MCF 10A (cell line): Measurements from ENCODE around the gene ZNF354C. TPM values are rescaled to one million over a fixed set of nuclear protein-coding genes. Genes with fewer than 3 reads are reported as not detected.

Experiments
- BruUV-seq: library from RNA; stranded (reverse); fragments of 400-500 nt; replicated peaks from 2 replicates; lab custom pipeline; 2021; lab: Mats Ljungman, UMichigan
- CTCF ChIA-PET: fragments of 300-600 bp; sonication (Branson Sonifier 250); formaldehyde crosslinking; extraction: SDS; loops from one replicate; lab custom pipeline; 2021; ENCODE audit warnings: antibody characterized with exemption, inconsistent platforms; lab: Yijun Ruan, JAX
- POLR2A ChIA-PET: fragments of 300-600, 350-650 bp; sonication (Branson Sonifier 250); formaldehyde crosslinking; extraction: SDS; loops from one replicate; lab custom pipeline; 2020; ENCODE audit warnings: antibody characterized with exemption, inconsistent platforms; lab: Yijun Ruan, JAX
- DNase-seq: peaks from one replicate; pipeline ENCODE4 v3.0.0-alpha.2; 2018; ENCODE audit not compliant: unreplicated experiment
- H3K27ac Mint-ChIP-seq: one replicate; pipeline ENCODE4 v1.8.0; 2022; ENCODE audit warnings: mild to moderate bottlenecking, low read depth, mixed read lengths; ENCODE audit not compliant: unreplicated experiment
- H3K27me3 Mint-ChIP-seq: one replicate; pipeline ENCODE4 v1.8.0; 2022; ENCODE audit warnings: mixed read lengths; ENCODE audit not compliant: insufficient read depth, unreplicated experiment
- H3K36me3 Mint-ChIP-seq: one replicate; pipeline ENCODE4 v1.8.0; 2022; ENCODE audit warnings: mild to moderate bottlenecking, moderate library complexity, mixed read lengths; ENCODE audit not compliant: insufficient read depth, unreplicated experiment
- H3K4me1 Mint-ChIP-seq: one replicate; pipeline ENCODE4 v1.8.0; 2022; ENCODE audit warnings: mixed read lengths; ENCODE audit not compliant: insufficient read depth, unreplicated experiment
- H3K4me3 Mint-ChIP-seq: one replicate; pipeline ENCODE4 v1.8.0; 2022; ENCODE audit warnings: mild to moderate bottlenecking, moderate library complexity, mixed read lengths; ENCODE audit not compliant: unreplicated experiment
- H3K9me3 Mint-ChIP-seq: one replicate; pipeline ENCODE4 v1.8.0; 2022; ENCODE audit warnings: mixed read lengths; ENCODE audit not compliant: unreplicated experiment
- intact Hi-C: fragments of 100-400 bp; cut with micrococcal nuclease; formaldehyde crosslinking; loops from 2 replicates; pipeline ENCODE4 v1.14.1; 2022
- total RNA-seq: library from RNA; stranded (reverse); gene quantifications from 2 replicates; pipeline ENCODE4 v1.2.3, GENCODE V29; 2022
- TF ChIP-seq, protein P1 (sequence below): fragments of 200-600 bp; IDR thresholded peaks from one replicate; pipeline ENCODE4 v1.8.0; 2022; ENCODE audit warnings: antibody characterized with exemption, mild to moderate bottlenecking; ENCODE audit not compliant: unreplicated experiment

ZNF354C gene
- total RNA-seq, 1 experiment from 2014 or later = 3.9 TPM

DNA sequence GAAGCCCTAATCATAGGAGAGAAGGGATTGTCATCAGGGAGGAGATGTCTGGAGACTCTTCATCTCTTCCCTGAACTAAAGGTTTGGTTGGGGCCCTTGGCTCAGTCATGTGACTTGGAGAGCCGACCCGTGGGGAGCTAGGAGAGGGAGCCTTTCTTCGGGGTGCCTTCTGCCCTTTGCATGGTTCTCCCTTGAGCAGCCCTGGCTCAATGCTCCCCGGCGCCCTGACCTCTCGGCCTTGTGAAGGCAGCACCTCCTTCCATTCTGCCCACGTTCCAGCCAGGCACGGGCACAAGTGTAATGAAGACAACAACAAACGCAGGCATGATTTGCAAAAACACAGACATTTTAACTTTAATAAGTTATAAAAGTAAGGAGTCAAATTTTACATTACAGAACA is 50.4 kb downstream of the ZNF354C start:
- POLR2A ChIA-PET = no interaction called here
- H3K9me3 Mint-ChIP-seq = peaks cover 42% of the 10 kb centered on the region

DNA sequence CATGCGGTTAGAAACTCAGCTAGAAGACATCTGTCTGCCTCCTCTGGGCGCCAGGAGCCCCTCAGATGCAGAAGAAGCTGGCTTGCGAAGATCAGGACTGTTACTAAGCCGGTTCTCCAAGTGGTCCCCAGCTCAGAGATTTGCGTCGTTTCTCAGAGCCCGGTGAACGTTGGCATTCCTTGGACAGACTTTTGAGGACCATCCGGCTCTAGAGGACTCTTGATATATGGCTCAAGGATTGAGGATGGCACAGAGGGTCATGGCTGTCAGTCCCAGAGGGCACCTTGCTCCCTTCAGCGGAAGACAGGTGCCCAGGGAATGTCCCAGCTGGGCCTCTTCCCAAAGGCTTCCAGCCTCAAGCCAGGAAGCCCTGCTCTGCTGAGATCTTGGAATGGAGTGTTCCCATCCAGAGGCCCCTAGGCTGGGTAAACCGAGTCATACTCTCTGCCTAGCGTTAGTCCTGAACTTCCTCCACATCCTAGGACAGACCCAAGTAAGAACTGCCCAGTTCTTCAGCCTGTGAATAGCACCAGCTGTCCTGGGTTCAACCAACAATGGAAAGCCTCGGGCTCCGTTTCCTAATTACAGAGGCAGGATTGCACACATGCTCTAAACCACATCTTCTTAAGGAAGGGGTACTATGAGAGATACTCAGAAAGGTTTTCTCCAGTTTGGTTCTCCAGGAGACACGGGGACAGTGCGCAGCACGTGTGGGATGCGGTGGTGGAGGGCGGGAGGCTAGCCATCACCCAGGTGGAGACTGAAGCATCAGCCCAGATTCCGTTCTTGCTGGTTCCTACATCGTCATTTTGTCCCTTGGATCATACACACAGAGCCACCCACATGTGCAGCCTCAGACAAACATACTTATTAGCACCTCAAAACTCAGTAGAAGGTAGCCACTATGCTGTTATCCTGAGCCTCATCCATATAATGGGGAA is 51.4 kb downstream of the ZNF354C start:
- no TSS peak for BruUV-seq
- no peaks in the 10 kb centered on the region for H3K27me3 Mint-ChIP-seq
- H3K27ac Mint-ChIP-seq = no peak overlapping the region
- intact Hi-C loops = no loop called here
- no peaks in the 10 kb centered on the region for H3K36me3 Mint-ChIP-seq
- POLR2A ChIA-PET = no interaction called here
- H3K4me3 Mint-ChIP-seq = no peak overlapping the region
- H3K9me3 Mint-ChIP-seq = peaks cover 45% of the 10 kb centered on the region
- DNase-seq = no peak
- H3K4me1 Mint-ChIP-seq = no peaks in the 10 kb centered on the region
- TF ChIP-seq, protein P1, sequence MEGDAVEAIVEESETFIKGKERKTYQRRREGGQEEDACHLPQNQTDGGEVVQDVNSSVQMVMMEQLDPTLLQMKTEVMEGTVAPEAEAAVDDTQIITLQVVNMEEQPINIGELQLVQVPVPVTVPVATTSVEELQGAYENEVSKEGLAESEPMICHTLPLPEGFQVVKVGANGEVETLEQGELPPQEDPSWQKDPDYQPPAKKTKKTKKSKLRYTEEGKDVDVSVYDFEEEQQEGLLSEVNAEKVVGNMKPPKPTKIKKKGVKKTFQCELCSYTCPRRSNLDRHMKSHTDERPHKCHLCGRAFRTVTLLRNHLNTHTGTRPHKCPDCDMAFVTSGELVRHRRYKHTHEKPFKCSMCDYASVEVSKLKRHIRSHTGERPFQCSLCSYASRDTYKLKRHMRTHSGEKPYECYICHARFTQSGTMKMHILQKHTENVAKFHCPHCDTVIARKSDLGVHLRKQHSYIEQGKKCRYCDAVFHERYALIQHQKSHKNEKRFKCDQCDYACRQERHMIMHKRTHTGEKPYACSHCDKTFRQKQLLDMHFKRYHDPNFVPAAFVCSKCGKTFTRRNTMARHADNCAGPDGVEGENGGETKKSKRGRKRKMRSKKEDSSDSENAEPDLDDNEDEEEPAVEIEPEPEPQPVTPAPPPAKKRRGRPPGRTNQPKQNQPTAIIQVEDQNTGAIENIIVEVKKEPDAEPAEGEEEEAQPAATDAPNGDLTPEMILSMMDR = no peak
- CTCF ChIA-PET = interaction anchor here (0.5 to 0.6 kb wide), 2 partner anchors 11 to 120 kb away, joined by 3 read pairs; no protein-coding TSS in a partner anchor

More for the DNA sequence above, 50.4 kb downstream of the ZNF354C start:
- TF ChIP-seq, protein P1 = no peak
- no peaks in the 10 kb centered on the region for H3K36me3 Mint-ChIP-seq
- no peak overlapping the region for H3K27ac Mint-ChIP-seq
- no peaks in the 10 kb centered on the region for H3K4me1 Mint-ChIP-seq
- DNase-seq = no peak
- CTCF ChIA-PET = no interaction called here
- no peak overlapping the region for H3K4me3 Mint-ChIP-seq
- no TSS peak for BruUV-seq
- H3K27me3 Mint-ChIP-seq = no peaks in the 10 kb centered on the region
- intact Hi-C loops = no loop called here

DNA sequence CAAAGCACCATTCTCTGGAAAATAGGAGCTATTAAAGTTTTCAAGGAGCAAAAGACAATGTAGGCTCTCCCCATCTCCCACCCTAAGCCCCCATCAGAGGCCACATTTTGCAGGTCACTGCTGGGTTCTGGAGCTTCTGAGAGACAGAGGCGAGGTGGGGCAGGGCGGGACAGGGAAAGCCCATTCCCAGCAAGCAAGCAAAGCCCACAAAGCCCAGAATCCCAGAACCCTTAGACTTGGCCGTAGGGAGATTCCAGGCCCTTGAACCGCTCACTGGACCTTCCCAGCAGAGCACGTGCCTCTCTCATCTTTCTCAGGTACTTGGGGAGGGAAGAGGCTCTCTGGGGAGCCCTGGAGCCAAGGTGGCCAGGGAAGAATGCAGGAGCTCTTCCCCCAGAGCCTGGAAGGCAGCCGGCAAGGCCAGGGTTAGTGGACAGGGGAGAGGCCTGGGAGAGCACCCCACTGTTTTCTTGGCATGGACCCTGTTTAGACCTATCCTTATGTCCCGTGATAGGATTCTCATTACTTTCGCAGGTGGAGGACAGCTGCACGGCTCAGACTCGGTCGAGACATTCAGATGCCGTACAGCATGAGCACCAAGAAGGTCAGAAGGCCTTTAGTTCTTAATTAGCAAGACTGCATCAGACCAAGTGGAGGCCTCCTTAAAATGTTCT is 52.4 kb downstream of the ZNF354C start:
- no peaks in the 10 kb centered on the region for H3K36me3 Mint-ChIP-seq

More for the DNA sequence above, 52.4 kb downstream of the ZNF354C start:
- Mint-ChIP-seq H3K27ac (no peak overlapping the region), H3K4me3 (no peak overlapping the region), H3K27me3 (no peaks in the 10 kb centered on the region), H3K4me1 (no peaks in the 10 kb centered on the region), H3K9me3 (peaks cover 38% of the 10 kb centered on the region)
- DNase-seq = no peak
- CTCF ChIA-PET = interaction anchor here (1.3 kb wide), 1 partner anchor 18 kb away, joined by 3 read pairs; no protein-coding TSS in a partner anchor
- no TSS peak for BruUV-seq
- intact Hi-C loops = no loop called here
- TF ChIP-seq, protein P1 = no peak
- POLR2A ChIA-PET = no interaction called here
